Activated CD8-positive, alpha-beta memory T cell treated with anti-CD3 and anti-CD28 coated beads for 36 hours (primary cell): ENCODE data around the gene RHNO1. TPM values are rescaled to one million over a fixed set of nuclear protein-coding genes. Genes with fewer than 3 reads are reported as not detected.

ENCODE experiments used
- total RNA-seq, 2 experiments: library from RNA; stranded (reverse); gene quantifications; one replicate each; pipeline ENCODE4 v1.2.3, GENCODE V29; 2021

Gene RHNO1
- total RNA-seq, 2 experiments from 2014 or later: 42.8 to 50.6 TPM

Other genes with a start within 250 kb of the RHNO1 start
- 100 to 1,000 TPM; 196 to 198 TPM for gene FKBP4, start 82.3 kb upstream of the RHNO1 start, total RNA-seq
- gene ITFG2, start 64.6 kb upstream of the RHNO1 start, total RNA-seq: 10 to 100 TPM; 28.5 to 29.0 TPM
- not detected for gene NRIP2, start 42.2 kb upstream of the RHNO1 start, total RNA-seq
- not detected for gene TEX52, start 20.2 kb upstream of the RHNO1 start, total RNA-seq
- 10 to 100 TPM; 75.9 to 79.1 TPM for gene FOXM1, start within 50 bp of the RHNO1 start, total RNA-seq
- 1 to 10 TPM; 7.9 to 8.6 TPM for gene TULP3, start 13.7 kb downstream of the RHNO1 start, total RNA-seq
- gene TEAD4, start 82.2 kb downstream of the RHNO1 start, total RNA-seq: 1 to 10 TPM; 2.2 to 2.4 TPM
- under 1 TPM; 0.29 to 0.40 TPM for gene TSPAN9, start 200.2 kb downstream of the RHNO1 start, total RNA-seq